ENCODE results near the gene NAA80.

NAA80 gene, protein sequence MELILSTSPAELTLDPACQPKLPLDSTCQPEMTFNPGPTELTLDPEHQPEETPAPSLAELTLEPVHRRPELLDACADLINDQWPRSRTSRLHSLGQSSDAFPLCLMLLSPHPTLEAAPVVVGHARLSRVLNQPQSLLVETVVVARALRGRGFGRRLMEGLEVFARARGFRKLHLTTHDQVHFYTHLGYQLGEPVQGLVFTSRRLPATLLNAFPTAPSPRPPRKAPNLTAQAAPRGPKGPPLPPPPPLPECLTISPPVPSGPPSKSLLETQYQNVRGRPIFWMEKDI

DNA sequence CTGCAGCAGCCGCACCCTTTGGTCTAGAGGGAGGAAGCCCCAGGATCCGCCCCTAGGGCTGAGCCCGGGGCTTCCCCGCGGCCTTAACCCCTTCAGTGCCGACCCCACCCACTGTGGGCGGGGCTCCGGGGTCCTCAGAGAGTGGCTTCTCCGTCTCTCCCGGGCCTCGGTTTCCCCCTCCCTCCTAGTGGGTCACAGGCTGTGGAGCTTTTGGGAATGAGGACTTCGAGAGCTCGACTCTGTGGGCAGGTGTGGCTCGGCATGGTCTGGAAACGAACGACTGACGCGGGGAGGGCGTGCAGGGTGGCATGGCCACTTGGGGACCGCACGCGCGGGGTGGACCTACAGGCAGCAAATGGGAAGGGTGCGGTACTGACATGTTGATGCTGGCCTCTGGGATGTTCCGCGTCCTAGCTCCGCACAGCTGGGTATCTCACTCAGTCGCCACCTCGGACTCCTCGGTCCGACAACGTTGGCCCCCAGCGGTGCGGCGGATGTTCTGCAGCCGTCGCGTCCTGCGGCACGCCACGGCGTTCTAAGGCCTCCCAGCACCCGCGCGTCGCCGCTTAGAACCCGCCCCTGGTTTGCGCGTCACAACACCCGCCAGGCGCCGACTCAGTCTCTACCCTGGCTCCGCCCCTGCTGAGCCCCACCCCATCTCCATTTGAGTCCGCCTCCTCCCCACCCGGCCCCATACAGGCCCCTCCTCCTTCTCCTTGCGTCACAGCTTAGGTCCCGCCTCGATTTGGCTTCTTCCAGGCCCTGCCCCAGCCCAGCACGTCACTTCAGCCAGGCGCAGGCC lies at the start of gene NAA80, which contains the start of gene HYAL3:
NAA80 (minus strand) TSS at position 570 of the 802 bp plus-strand sequence. CDS start 1,942 bp downstream, outside the sequence.
HYAL3 (minus strand) TSS at position 570 of the 802 bp plus-strand sequence. CDS start 3,803 bp downstream, outside the sequence.
- DNase-seq, result peak; percentile 100

DNA sequence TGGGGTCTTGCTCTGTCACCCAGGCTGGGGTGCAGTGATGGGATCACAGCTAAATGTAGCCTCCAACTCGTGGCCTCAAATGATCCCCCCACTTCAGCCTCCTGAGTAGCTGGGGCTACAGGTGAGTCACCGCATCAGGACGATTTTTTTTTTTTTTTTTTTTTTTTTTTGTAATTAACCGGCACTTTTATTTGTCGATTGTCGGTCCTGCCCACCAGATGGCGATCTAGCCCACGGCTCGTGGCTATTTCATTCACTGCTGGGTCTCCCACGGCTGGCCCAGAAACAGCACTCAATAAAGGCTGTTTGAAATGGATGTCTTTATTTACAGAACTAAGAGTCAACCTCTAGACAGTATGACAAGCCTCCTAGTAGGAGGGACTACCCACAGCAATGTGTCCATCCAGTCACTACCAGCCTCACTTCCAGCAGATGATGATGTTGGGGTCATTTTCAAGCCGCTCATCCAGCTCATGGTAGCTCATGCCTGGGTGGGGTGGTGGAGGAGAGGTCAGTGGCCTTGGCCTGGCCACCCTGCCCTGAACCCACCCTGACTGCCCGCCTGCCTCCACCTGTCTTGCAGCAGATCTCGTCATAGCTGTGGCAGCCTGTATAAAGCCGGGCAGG lies 48.1 kb upstream of the NAA80 start:
- DNase-seq, result peak; percentile 82

DNA sequence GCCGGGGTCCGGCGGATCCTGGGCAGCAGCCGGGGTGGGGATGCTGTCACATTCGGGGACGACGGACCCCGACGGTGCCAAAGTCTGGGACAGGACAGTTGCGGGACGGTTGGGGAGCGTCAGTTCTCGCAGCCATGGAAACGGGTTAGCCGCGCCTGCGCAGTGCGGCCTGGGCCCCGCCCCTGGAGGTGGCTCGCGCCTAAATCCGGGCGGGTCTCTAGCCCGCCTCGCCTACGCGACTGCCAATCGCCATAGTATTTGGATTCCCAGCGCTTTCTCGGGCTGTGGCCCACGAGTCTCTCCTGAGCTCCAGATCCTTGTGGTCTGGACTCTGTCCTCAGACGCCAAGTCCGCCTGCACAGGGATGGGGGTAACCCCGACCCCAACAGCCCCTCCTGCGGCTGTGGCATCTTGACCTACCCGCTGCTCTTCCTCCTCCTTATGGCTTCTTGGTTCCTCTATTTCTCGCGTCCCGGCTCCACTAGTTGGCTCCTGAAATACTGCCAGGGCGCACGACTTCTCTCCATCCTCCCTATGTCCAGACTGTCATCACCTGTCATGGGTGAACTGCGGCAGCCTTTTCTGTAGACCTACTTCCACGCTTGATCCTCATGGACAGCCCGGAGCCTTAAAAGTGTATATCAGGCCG lies 46.5 kb upstream of the NAA80 start, which contains the start of gene ZMYND10:
ZMYND10 (minus strand) TSS at position 147 of the 649 bp plus-strand sequence. CDS start 153 bp downstream, outside the sequence.
- DNase-seq, result peak; percentile 85 to 87

DNA sequence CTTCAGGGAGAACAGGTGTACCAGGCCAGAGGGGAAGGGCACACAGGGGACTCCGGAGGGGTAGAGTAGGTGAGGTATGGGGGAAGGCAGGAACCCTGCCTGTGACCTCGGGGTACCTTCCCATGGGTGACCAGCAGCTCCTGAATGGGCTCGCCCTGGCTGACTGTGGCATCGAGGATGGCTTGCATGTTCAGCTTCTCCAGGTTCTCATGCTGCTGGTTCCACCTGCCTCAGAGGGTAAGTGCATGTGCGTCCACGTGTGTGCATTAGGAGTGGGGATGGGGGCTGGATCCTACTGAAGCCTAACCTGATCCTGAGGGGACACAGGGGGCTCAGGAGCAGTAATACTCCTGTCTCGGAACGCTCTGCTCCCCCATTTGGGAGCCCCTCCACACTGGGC lies 45.8 kb upstream of the NAA80 start:
- DNase-seq, result no peak

DNA sequence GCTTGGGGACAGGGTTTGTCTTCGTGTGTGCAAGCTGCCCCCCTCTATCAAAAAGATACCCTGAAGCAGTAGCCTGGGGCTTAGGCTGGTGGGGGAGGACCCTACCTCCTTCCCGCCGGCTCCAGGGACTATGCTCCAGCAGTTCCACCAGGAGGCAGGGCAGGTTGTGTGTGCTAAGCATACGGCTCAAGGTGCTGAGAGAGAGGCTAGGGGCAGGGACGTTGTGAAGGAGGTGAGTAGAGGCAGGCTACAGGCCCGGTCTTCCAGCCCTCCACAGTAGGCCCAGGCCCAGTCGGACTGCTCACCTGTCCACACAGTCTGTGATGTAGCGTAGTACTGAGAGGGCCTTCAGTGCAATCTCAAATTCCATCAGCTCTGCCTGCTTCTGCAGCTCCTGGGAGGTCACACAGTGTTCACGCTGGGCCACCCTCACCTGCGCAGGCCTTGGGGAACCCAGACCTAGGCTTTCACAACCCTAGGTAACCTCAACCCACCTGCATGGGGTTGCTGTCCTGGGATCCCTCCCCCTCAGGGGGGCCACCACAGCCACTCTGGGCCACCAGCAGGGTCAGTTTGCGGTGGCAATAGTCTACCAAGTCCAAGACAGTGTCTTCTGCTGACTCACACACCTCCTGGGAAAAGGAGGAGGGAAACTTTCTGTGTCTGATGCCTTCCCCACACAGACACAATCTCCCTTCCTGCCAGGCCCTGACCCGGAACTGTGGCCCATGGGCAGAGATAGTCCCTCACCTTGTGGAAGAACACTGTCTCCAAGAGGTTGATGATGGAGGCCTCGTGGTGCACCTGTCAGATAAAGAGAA lies 43.8 kb upstream of the NAA80 start:
- DNase-seq, result no peak

DNA sequence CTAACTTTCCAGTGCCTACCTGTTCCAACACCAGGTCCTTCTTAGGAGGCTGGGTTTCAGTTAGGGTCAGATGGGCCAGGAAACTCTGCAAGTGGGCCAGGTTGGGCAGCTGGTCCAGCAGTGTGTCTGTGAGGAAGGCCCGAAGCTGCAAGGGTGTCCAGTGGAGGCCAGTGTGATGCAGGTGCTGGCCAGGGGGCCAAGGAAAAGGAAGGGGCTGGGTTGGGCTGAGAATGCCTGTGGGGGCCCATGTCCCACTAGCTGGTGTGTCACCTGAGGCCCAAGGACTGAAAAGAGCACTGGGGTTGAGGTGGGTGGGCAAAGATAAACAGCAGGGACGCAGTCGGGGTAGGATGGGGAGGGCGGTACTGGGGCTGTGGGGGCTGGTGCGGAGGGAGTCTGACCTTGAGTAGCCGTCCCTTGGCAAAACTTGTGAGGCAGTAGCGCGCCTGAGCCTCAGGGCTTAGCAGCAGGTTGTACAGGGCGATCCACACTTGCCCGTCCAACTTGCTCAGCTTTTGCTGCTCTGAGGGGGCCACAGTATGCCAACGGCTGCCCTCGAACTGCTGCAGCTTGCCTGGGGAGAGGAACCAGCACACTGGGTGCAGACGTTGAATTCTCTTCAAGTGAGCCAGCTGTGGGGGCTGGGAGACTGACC lies 42.9 kb upstream of the NAA80 start:
- DNase-seq, result no peak

DNA sequence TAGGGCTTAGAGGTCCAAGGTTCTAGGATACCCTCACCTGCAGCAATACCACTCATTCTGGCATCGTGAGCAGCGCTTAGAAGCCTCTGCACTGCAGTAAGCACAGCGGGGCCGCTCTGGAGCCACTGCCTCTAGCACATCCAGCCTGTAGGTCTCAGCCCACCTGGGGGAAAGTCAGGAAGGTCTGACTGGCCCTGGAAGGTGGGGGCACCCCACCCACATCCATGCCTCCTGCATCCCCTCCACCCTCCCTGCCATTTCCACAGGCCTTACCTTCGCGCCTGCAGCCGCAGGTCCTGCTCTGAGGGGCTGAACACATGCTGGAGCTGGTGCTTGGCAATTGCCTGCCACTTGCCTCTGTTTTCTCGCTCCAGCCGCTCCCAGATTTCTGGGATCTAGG lies 42.3 kb upstream of the NAA80 start:
- no peak for DNase-seq

DNA sequence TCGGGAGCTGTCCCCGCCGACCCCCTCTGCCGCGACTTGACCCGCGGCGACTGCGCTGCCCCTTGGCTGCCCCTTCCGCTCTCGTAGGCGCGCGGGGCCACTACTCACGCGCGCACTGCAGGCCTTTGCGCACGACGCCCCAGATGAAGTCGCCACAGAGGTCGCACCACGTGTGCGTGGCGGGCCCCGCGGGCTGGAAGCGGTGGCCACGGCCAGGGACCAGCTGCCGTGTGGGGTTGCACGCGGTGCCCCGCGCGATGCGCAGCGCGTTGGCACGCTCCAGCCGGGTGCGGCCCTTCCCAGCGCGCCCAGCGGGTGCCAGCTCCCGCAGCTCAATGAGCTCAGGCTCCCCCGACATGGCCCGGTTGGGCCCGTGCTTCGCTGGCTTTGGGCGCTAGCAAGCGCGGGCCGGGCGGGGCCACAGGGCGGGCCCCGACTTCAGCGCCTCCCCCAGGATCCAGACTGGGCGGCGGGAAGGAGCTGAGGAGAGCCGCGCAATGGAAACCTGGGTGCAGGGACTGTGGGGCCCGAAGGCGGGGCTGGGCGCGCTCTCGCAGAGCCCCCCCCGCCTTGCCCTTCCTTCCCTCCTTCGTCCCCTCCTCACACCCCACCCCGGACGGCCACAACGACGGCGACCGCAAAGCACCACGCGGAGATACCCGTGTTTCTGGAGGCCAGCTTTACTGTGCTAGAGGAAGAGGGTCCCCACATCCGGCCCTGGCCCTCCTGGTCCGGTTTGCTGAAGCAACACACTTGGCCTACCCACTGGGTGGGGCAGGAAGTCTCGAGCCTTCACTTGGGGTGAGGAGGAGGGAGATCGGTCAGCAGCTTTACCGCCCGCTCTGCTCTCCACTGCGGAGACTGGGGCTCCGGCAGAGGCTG lies 41.5 kb upstream of the NAA80 start, which contains the start of gene RASSF1:
RASSF1 (minus strand) TSS at position 389 of the 882 bp plus-strand sequence; CDS start at position 358, 31 bp downstream.
- peak; percentile 81 to 85 for DNase-seq

DNA sequence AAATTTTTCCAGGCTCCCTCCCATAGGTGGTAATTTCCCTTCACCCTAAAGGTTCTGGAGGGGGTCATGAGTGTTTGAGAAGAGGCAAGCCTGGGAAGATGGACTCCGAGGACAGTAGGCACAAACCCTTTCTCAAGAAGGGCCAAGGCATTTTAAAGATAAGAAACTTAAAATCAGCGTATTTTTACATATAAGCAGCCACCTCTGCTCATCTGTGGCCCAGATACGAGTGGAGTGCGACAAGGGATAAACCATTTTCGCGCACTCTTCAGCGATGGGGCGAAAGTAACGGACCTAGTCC lies 40.9 kb upstream of the NAA80 start:
- DNase-seq, result no peak

DNA sequence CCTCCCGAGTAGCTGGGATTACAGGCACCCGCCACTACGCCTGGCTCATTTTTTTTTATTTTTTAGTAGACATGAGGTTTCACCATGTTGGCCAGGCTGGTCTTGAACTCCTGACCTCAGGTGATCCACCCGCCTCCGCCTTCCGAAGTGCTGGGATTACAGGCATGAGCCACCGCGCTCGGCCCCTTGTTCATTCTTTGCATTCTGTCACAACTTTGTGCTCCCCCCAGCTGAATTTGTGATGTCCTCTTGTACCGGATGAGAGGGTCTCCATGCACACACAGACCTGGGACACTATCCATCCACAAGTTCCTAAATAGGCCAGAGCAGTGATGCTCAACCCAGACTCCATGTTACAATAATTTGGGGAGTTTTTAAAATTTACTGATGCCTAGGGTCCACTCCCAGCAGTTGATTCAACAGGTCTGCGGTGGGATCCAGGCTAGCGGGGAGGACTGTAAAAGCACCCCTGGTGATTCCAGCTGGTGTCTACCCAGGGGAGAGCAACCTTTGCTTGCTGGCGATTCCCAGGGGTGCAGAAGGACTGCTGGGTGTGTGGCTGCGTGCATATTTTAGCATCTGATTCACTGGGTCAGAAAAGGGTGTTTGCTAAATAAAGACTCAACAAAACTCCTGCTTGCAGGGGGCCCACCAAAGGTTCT lies 40.4 kb upstream of the NAA80 start:
- DNase-seq, result no peak

DNA sequence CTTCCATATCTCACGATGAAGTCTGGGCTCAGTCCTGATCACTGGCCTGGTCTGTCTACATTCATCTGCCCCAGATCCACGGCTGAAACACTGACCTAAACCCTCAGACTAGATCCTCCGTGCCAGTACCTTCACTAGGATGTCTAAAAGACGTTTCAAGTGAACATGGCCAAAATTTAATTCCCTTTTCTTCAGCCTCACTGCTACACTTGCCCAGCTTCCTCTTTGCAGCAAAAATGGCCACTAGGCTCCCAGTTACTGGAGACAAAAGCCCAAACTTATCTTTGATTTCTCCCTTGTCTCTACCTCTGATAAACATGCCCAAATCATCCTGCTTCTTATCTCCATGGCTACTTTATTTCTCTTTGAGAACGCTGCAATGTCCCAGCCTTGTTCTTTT lies 39.8 kb upstream of the NAA80 start:
- no peak for DNase-seq

DNA sequence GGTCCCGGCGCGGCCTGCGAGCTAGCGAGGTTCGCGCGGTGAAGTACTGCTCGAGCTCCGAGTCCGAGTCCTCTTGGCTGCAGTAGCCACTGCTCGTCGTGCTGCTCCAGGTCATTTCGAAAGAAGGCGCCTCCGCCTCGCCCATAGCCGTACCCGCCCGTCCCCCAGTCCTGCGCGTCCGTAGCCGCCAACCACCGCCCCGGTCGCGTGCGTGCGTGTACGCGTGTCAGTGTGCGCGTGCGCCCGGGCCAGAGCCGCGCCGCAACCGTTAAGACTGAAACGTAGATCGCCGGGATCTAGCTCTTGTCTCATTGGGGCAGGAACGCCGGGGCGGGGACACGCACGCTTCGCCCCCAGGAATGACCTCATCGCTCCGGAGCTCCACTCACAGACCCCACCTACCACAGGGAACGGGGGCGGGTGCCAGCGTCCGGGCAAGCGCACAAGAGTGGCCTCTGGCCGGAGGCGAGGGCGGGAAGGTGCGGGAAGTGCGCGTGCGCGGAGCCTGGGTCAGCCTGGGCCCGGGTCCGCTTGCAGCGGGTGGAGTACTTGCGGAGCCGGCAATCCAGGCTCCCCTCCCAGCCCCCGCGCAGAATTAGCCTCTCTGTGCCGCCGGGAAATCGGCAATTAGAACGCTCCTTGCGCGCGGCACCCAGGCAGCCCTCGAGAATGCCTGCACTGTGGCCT lies 38.1 kb upstream of the NAA80 start:
- peak; percentile 98 for DNase-seq

DNA sequence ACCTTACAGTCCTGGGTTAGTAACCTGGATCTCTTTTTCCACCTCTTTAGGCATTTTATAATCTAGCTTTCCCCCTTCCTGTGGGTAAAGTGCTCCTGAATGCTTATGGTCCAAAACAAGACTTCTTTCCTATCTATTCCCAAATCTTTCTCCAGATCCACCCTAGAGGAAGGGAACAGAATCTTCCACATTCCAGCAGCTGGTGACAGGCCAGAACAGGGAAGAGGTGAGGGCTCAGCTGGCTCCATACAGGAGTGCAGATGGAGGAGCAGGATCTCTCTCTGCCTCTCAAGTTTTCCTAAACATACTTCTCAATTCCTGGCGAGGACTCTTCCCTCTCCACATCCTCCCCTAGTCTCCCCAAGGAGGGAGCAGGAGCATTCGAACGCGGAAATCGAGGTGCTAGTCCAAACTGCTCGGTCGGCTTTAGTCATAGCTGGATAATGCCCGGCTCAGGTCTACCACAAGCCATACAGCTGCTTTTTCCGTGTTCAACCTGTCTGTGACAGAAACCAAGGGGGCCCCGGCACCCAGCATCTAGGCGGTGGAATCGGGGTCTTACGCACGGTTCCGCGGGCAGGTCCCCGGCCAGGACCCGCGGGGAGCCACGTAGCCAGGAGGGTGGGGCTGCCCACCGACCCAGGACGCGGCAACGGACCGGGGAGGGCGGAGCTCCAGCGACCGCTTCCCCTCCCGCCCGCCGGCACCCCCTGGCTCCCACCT lies 37.4 kb upstream of the NAA80 start:
- DNase-seq, result no peak

DNA sequence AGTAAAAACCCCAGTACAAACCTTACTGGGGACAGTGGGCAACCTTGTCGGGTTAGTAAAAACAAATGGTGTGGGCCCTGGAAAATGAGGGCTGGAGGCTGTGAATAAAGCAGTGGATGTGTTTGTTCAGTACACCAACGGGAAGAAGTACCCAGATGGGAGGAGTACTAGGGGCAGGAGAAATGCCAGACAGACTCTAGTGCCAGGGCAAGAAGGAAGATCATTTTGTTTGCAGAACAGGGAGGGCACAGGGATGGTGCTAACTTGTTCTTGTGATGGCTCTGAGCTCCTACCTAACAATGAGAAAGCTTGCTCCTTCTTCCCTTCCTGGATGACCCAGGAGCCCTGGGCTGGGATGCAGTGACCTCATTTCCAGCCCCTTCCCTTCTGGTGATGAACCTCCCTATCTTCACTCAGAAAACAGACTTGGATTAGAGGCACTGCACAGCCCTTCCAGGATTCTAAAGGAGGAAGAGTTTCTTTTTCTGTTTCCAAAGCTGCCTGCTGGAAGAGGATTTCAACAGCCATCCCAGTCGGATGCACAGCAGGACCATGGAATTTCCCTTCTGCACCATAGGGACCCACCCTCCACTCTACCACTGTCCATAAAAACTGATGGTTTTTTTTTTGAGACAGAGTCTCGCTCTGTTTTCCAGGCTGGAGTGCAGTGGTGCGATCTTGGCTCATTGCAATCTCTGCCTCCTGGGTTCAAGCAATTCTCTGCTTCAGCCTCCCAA lies 35.3 kb upstream of the NAA80 start:
- no peak for DNase-seq

DNA sequence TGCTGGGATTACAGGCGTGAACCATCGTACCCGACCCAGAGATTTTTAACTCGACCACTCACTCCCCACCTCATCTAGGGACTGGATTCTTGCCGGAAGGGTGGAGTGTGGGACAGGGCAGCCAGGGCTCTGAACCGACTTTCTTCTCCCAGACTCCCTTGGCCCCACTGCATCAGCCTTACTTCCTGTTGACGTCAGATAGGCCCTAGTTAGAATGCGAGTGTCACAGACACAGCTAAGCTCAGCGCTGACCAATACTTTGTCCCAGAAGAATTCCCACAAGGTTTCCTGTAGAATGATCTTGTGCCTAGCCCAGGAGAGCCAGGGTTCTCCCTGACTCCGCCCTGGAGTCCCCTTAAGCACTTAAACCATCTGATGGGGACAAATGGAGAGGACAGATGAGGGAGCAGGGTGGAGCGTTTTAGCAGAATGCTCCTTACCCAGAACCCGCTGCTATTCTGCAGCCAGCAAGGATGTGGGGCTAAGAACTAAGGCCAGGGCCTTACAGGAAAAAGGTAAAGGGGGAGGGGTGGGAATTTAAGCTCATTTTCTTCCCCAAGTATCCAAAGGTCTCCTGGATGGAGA lies 34.6 kb upstream of the NAA80 start:
- no peak for DNase-seq

DNA sequence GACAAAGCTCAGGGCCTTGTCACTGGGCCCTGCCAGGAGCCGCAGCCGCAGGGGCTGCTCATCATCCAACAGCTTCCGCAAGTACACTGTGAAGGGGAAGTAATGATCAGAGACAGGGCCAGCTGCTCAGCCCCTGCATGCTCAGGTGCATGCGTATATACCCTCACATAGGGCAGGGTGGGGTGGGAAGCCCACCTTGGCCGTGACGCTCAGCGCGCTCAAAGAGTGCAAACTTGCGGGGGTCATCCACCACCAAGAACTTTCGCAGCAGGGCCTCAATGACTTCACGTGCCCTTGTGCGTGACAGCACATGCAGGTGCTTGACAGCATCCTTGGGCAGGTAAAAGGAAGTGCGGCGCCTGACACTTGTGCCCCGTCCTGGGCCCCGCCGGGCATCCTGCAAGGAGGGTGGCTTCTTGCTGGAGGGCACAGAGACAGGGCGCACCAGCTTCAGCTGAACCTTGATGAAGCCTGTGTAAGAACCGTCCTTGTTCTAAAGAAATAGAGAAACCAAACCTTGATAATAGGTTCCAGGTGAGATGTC lies 32.2 kb upstream of the NAA80 start:
- no peak for DNase-seq

DNA sequence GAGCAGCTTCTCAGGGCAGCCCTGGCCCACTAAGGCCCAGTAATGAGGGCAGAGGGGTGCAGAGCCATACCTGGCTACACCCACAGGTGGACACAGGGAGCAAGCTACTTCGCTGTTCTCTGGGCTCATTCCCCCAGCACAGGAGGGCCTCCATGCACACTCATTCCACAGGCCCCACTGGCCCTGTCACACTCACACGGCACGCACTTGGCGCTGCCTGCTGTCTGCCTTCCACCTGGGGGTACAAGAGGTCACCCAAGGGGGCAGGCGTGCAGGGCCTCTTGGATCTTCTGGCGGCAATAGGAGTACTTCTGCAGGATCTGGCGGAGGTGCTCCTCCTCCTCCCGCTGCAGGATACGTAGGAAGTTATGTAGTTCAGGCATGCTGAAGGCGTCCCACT lies 31.1 kb upstream of the NAA80 start:
- DNase-seq, result no peak

Data from activated T-cell treated with anti-CD3 and anti-CD28 coated beads, Interleukin-2, amount 50 U/mL, for 48 hours (primary cell).